GM19397 (cell line): ENCODE results near the gene BBC3.
A peak's percentile ranks its signal among the peaks of the same experiment; 100 is the strongest.
"Not testable (repeated sequence)": the region's sequence is repeated elsewhere in the genome, so short reads cannot be mapped to it uniquely, and the experiment has no call there.

Source experiments
- ATAC-seq: cut with Tn5 transposase; IDR thresholded peaks from one replicate; pipeline ENCODE4 v1.9.1; 2021; ENCODE audit warnings: mild to moderate bottlenecking, moderate library complexity; ENCODE audit not compliant: unreplicated experiment

BBC3 gene

GRCh38 chr19:47258434-47258833, 27.4 kb upstream of the BBC3 start:
- no peak for ATAC-seq

- no peak for ATAC-seq
Measured at GRCh38 chr19:47257411-47258169, 26.6 kb upstream of the BBC3 start.

GRCh38 chr19:47256693-47257410, 25.9 kb upstream of the BBC3 start:
- peak; percentile 69 for ATAC-seq

GRCh38 chr19:47255879-47256692, 25.1 kb upstream of the BBC3 start, which contains the start of gene CCDC9:
TSS of gene CCDC9 (plus strand) at chr19:47256525. CDS start at chr19:47258401, 1,876 bp downstream.
- ATAC-seq = peak; percentile 51

GRCh38 chr19:47253970-47254369, 23.0 kb upstream of the BBC3 start:
- ATAC-seq = no peak

GRCh38 chr19:47253467-47253881, 22.5 kb upstream of the BBC3 start:
- ATAC-seq = no peak

GRCh38 chr19:47253016-47253415, 22.0 kb upstream of the BBC3 start:
- ATAC-seq = not testable (repeated sequence)

- no peak for ATAC-seq
Measured at GRCh38 chr19:47247308-47247990, 16.4 kb upstream of the BBC3 start.

GRCh38 chr19:47243776-47244547, 13.0 kb upstream of the BBC3 start:
- ATAC-seq = peak; percentile 64

GRCh38 chr19:47243364-47243775, 12.4 kb upstream of the BBC3 start:
- no peak for ATAC-seq

- ATAC-seq = no peak
Measured at GRCh38 chr19:47241919-47242577, 11.0 kb upstream of the BBC3 start.

- ATAC-seq = no peak
Measured at GRCh38 chr19:47240996-47241918, 10.3 kb upstream of the BBC3 start.

- ATAC-seq = no peak
Measured at GRCh38 chr19:47240556-47240955, 9.6 kb upstream of the BBC3 start.

GRCh38 chr19:47239610-47240296, 8.8 kb upstream of the BBC3 start:
- no peak for ATAC-seq

GRCh38 chr19:47239152-47239551, 8.2 kb upstream of the BBC3 start:
- ATAC-seq = no peak

GRCh38 chr19:47236072-47236675, 5.2 kb upstream of the BBC3 start:
- no peak for ATAC-seq

- no peak for ATAC-seq
Measured at GRCh38 chr19:47232422-47233211, 1.6 kb upstream of the BBC3 start.
